ENCODE data around the gene SH3RF3.

SH3RF3 gene

GRCh38 chr2:109173311-109174171 is 44.5 kb downstream of the SH3RF3 start:
- Histone ChIP-seq H3K27me3 (ENCODE audit: insufficient read depth, low read length) (no peaks in the 10 kb centered on the region), H3K36me3 (ENCODE audit: insufficient read depth, low read length) (no peaks in the 10 kb centered on the region), H2AFZ (ENCODE audit: low read depth, low read length) (no peak overlapping the region), H3K4me1 (ENCODE audit: insufficient read depth, low read length) (peaks cover 5% of the 10 kb centered on the region), H3K4me3 (ENCODE audit: low read length) (no peak overlapping the region), H3K9me3 (ENCODE audit: low read length) (peaks cover 3% of the 10 kb centered on the region)

- H3K4me1 ChIP-seq (ENCODE audit: insufficient read depth, low read length), result peaks cover 5% of the 10 kb centered on the region
- no peaks in the 10 kb centered on the region for H3K27me3 ChIP-seq (ENCODE audit: insufficient read depth, low read length)
- no peaks in the 10 kb centered on the region for H3K36me3 ChIP-seq (ENCODE audit: insufficient read depth, low read length)
- no peak overlapping the region for H3K4me3 ChIP-seq (ENCODE audit: low read length)
- peaks cover 3% of the 10 kb centered on the region for H3K9me3 ChIP-seq (ENCODE audit: low read length)
- H2AFZ ChIP-seq (ENCODE audit: low read depth, low read length), result no peak overlapping the region
These were observed 45.2 kb downstream of the SH3RF3 start for GRCh38 chr2:109174214-109174613.

- no peaks in the 10 kb centered on the region for H3K27me3 ChIP-seq (ENCODE audit: insufficient read depth, low read length)
- H2AFZ ChIP-seq (ENCODE audit: low read depth, low read length), result no peak overlapping the region
- peaks cover 5% of the 10 kb centered on the region for H3K4me1 ChIP-seq (ENCODE audit: insufficient read depth, low read length)
- peaks cover 3% of the 10 kb centered on the region for H3K9me3 ChIP-seq (ENCODE audit: low read length)
- H3K36me3 ChIP-seq (ENCODE audit: insufficient read depth, low read length), result no peaks in the 10 kb centered on the region
- H3K4me3 ChIP-seq (ENCODE audit: low read length), result no peak overlapping the region
These were observed 45.8 kb downstream of the SH3RF3 start for GRCh38 chr2:109174626-109175349.

DNA sequence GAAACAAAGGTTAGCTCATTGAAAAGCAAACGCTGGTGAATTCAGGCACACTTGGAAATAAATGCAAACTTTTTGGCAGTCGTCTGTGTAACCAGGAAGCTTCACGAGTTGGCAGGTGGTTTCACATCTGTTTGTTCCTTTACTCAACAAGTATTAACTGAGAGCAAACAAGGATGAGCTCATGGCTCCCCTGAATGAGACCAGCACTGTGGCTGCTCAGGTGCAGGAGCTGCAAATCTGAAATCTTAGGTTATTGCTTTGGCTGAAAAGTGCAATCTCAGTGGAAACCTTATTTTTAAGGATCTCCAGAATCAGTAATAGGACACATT is 46.3 kb downstream of the SH3RF3 start:
- Histone ChIP-seq H3K9me3 (ENCODE audit: low read length) (peaks cover 3% of the 10 kb centered on the region), H2AFZ (ENCODE audit: low read depth, low read length) (no peak overlapping the region), H3K4me1 (ENCODE audit: insufficient read depth, low read length) (peaks cover 5% of the 10 kb centered on the region), H3K4me3 (ENCODE audit: low read length) (no peak overlapping the region), H3K27me3 (ENCODE audit: insufficient read depth, low read length) (no peaks in the 10 kb centered on the region), H3K36me3 (ENCODE audit: insufficient read depth, low read length) (no peaks in the 10 kb centered on the region)

DNA sequence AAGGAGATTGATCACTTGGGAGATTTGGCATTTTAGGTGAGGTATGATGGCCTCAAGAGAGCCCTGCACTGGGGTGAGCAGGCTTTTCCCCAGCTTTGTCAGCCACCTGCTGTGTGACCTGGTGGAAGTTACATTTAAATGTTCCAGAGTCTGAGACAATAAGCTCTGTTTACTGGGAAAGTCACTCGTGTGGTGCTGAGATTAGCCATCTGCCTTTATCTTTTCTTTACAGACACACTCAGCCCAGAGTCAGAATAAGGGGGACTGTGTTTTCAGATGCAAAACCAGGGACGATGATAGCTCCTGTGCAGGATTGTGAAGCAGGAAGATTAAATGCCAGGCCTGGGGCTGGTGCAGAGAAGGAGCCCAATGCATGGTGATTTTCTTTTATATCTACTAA is 47.9 kb downstream of the SH3RF3 start:
- Histone ChIP-seq H3K27me3 (ENCODE audit: insufficient read depth, low read length) (no peaks in the 10 kb centered on the region), H2AFZ (ENCODE audit: low read depth, low read length) (no peak overlapping the region), H3K36me3 (ENCODE audit: insufficient read depth, low read length) (no peaks in the 10 kb centered on the region), H3K4me1 (ENCODE audit: insufficient read depth, low read length) (peaks cover 5% of the 10 kb centered on the region), H3K9me3 (ENCODE audit: low read length) (peaks cover 3% of the 10 kb centered on the region), H3K4me3 (ENCODE audit: low read length) (no peak overlapping the region)

DNA sequence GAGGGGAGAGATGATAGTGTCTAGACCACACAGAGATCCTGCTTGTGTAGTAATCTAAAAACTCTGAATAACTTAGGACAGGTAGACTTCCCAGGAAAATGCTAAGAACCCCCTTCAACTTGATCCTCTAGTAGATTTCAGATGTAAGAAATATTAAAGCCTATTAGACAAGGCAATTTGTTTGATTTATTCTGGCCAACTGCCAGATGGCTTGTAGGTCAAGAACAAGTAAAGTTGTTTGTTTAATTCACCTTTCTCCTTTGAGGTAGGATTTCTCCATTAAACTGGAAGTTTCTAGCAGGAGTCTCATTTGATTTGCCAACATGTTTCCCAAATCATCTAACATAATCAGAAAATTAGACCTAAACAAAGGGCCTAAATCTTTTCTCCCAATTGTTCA is 48.6 kb downstream of the SH3RF3 start:
- H3K36me3 ChIP-seq (ENCODE audit: insufficient read depth, low read length), result no peaks in the 10 kb centered on the region
- H3K4me1 ChIP-seq (ENCODE audit: insufficient read depth, low read length), result peaks cover 5% of the 10 kb centered on the region
- no peaks in the 10 kb centered on the region for H3K27me3 ChIP-seq (ENCODE audit: insufficient read depth, low read length)
- peaks cover 3% of the 10 kb centered on the region for H3K9me3 ChIP-seq (ENCODE audit: low read length)
- no peak overlapping the region for H2AFZ ChIP-seq (ENCODE audit: low read depth, low read length)
- H3K4me3 ChIP-seq (ENCODE audit: low read length), result no peak overlapping the region

GRCh38 chr2:109178968-109179367 is 50.0 kb downstream of the SH3RF3 start:
- Histone ChIP-seq H3K36me3 (ENCODE audit: insufficient read depth, low read length) (no peaks in the 10 kb centered on the region), H3K4me1 (ENCODE audit: insufficient read depth, low read length) (no peaks in the 10 kb centered on the region), H3K27me3 (ENCODE audit: insufficient read depth, low read length) (no peaks in the 10 kb centered on the region), H3K4me3 (ENCODE audit: low read length) (no peak overlapping the region), H3K9me3 (ENCODE audit: low read length) (peaks cover 3% of the 10 kb centered on the region), H2AFZ (ENCODE audit: low read depth, low read length) (no peak overlapping the region)

GRCh38 chr2:109180786-109181185 is 51.8 kb downstream of the SH3RF3 start:
- H3K36me3 ChIP-seq (ENCODE audit: insufficient read depth, low read length), result no peaks in the 10 kb centered on the region
- no peak overlapping the region for H2AFZ ChIP-seq (ENCODE audit: low read depth, low read length)
- no peaks in the 10 kb centered on the region for H3K4me1 ChIP-seq (ENCODE audit: insufficient read depth, low read length)
- no peak overlapping the region for H3K4me3 ChIP-seq (ENCODE audit: low read length)
- H3K27me3 ChIP-seq (ENCODE audit: insufficient read depth, low read length), result no peaks in the 10 kb centered on the region
- H3K9me3 ChIP-seq (ENCODE audit: low read length), result no peaks in the 10 kb centered on the region

- Histone ChIP-seq H2AFZ (ENCODE audit: low read depth, low read length) (no peak overlapping the region), H3K4me1 (ENCODE audit: insufficient read depth, low read length) (no peaks in the 10 kb centered on the region), H3K4me3 (ENCODE audit: low read length) (no peak overlapping the region), H3K9me3 (ENCODE audit: low read length) (no peaks in the 10 kb centered on the region), H3K36me3 (ENCODE audit: insufficient read depth, low read length) (no peaks in the 10 kb centered on the region), H3K27me3 (ENCODE audit: insufficient read depth, low read length) (no peaks in the 10 kb centered on the region)
These were observed 53.4 kb downstream of the SH3RF3 start for GRCh38 chr2:109182426-109182825.

DNA sequence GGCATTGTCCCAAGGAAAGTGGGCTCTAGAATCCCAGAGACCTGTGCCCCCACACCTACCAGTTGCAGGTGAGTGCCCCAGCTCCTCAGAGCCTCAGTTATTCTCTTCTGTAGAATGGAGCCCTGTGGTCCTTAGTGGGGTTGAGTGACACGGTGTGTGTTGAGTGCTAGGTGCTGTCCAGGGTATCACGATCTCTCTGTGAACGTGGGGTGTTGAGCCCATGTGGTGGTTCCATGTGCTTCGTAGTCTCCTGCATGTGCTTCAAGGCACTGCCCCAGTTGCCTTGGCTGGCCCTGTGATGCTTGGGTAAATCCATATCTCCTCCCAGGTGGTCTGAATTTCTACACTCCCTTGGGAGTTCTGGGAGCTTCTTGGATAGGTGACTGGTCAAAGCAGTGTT is 54.9 kb downstream of the SH3RF3 start:
- Histone ChIP-seq H3K4me1 (ENCODE audit: insufficient read depth, low read length) (no peaks in the 10 kb centered on the region), H3K9me3 (ENCODE audit: low read length) (no peaks in the 10 kb centered on the region)

DNA sequence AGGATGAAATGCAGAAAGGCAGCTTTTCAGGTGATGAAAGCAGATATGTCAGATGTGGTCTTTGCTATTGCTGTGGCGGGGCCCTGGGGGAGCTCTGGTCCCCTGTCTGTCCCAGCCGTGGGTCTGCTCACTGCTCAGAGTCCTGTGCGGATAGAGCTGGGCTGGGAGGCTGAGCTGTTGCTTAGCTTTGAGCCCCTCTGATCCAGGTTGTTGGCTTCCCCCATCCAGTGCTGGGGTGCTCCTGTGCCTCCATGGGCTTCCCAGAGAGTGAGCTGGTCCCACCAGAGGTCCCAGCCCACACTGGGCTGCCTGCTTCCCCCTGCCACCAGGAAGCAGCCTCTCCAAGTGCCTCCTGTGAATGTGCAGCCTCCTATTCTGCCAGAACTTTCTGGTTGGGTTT is 55.4 kb downstream of the SH3RF3 start:
- Histone ChIP-seq H3K9me3 (ENCODE audit: low read length) (no peaks in the 10 kb centered on the region), H3K36me3 (ENCODE audit: insufficient read depth, low read length) (no peaks in the 10 kb centered on the region), H3K4me3 (ENCODE audit: low read length) (no peak overlapping the region), H3K4me1 (ENCODE audit: insufficient read depth, low read length) (no peaks in the 10 kb centered on the region), H3K27me3 (ENCODE audit: insufficient read depth, low read length) (no peaks in the 10 kb centered on the region), H2AFZ (ENCODE audit: low read depth, low read length) (no peak overlapping the region)

More for the DNA sequence above, 54.9 kb downstream of the SH3RF3 start:
- Histone ChIP-seq H3K4me3 (ENCODE audit: low read length) (no peak overlapping the region), H3K27me3 (ENCODE audit: insufficient read depth, low read length) (no peaks in the 10 kb centered on the region), H2AFZ (ENCODE audit: low read depth, low read length) (no peak overlapping the region), H3K36me3 (ENCODE audit: insufficient read depth, low read length) (no peaks in the 10 kb centered on the region)

- Histone ChIP-seq H3K4me3 (ENCODE audit: low read length) (no peak overlapping the region), H3K9me3 (ENCODE audit: low read length) (no peaks in the 10 kb centered on the region), H3K4me1 (ENCODE audit: insufficient read depth, low read length) (no peaks in the 10 kb centered on the region), H2AFZ (ENCODE audit: low read depth, low read length) (no peak overlapping the region), H3K27me3 (ENCODE audit: insufficient read depth, low read length) (no peaks in the 10 kb centered on the region), H3K36me3 (ENCODE audit: insufficient read depth, low read length) (no peaks in the 10 kb centered on the region)
These were observed 56.3 kb downstream of the SH3RF3 start for GRCh38 chr2:109185338-109185737.

DNA sequence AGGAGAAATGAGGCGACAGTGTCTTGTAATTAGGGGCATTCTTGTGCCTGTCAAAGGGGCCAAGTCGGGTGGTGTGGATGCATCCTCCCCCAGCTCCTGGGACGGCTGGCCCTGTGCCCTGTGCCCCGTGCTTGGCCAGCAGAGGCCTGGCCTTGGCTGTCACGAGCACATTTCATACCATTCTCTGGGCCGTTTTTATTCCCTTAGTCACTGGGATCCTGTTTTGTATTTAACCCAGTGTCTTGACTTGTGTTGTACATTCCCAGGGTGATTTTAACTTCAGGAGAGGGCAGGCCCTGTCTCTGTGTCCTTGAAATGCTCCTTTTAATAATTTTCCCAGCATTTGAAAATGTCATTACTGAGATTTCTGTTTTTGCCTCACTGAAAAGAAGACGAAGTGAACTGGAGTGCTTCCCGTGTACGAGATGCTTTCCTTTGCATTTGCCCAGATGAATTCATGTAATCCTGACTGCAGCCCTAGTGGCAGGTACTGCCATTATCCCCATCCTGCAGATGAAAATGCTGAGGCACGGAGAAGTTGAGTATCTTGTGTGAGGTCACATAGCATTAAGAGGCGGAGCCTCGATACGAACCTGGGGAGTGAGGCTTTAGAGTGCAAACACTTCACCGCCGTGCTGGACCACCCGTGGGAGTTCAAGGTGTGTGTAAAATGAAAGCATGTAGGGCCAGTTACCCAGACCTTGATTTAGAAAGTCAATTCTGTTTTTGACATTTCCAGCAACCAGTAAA is 57.0 kb downstream of the SH3RF3 start:
- H3K4me3 ChIP-seq (ENCODE audit: low read length), result no peak overlapping the region
- H3K9me3 ChIP-seq (ENCODE audit: low read length), result no peaks in the 10 kb centered on the region
- no peaks in the 10 kb centered on the region for H3K4me1 ChIP-seq (ENCODE audit: insufficient read depth, low read length)
- H3K36me3 ChIP-seq (ENCODE audit: insufficient read depth, low read length), result no peaks in the 10 kb centered on the region
- no peaks in the 10 kb centered on the region for H3K27me3 ChIP-seq (ENCODE audit: insufficient read depth, low read length)
- H2AFZ ChIP-seq (ENCODE audit: low read depth, low read length), result no peak overlapping the region
